ENCODE measurements around the gene ADGRL2.

Gene ADGRL2

DNA sequence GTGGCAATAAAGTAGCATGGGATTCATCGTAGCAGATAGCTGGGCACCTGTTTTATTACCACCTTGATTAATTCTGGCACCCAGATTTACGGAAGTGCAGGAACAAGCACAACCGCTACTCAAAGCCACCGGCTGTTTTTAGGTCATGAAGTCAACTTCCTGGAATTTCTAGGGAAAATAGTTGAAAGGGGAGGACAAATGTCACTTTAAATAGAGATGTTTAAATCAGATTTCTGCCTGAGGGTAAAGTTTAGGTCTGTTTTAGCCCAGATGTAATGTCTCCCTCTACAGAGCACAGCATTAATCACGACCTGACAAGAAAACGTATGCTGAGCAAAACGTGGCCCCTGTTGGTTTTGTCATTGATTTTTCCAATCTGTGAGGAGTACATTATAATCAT is 8.0 kb downstream of the ADGRL2 start:
- no peak for DNase-seq

DNA sequence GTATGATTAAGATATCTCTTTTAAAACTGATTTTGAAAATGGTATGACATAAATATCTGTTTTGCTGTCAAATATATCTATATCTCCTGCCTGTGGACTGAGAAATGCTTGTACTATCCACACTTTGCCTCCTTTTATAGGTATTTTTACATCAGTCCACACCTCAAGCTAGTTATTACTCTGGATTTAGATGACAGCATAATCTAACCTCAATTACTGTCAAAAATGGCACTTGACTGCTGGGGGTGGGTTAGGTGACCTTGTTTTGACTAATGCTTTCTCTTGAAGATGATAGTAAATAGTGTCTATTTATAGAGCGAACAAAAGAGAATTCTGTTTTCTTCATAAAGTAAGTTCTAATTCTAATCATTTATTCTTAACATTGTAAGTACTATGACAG is 9.1 kb downstream of the ADGRL2 start:
- no peak for DNase-seq

- DNase-seq, result no peak
Observed at GRCh38 chr1:81811757-81812371, 11.1 kb downstream of the ADGRL2 start.

DNA sequence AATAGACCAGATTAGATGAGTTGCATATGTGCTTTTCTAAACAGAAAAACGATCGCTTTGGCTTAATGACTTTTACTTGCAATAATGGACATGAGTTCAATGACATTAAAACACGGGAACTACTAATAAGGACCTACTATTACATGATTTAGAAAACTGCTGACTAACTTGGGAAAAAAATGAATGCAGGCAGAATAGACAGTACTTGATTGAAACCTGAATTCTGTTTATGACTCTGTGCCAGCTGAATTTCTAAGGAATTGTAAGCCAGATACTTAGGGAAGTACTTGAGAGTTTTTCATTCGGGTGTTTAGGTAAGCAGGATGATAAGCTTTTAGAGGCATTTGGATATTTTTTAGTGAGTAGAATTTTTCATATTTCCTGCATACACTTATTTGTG is 12.0 kb downstream of the ADGRL2 start:
- no peak for DNase-seq

DNA sequence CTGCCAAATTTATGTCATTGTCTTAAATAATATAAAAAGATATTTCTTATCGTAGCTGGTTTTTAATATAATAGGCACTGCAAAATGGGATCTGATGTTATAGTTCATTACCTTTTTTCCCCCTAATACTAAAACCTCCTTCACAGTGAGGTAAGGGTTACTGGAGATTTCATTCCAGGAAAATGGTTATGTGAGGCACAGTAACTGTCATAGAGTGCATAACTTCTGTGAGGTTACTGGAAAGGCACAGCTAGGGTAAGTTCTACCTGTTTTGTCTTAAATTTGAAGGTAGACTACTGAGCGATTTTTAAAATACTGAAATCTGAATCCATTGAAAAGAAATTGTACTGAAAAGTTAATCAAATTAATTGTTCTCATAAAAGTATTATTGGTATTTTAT is 13.0 kb downstream of the ADGRL2 start:
- DNase-seq, result no peak

- DNase-seq, result no peak
Observed at GRCh38 chr1:81819613-81820012, 18.9 kb downstream of the ADGRL2 start.

GRCh38 chr1:81820765-81821164 is 20.0 kb downstream of the ADGRL2 start:
- DNase-seq, result no peak

DNA sequence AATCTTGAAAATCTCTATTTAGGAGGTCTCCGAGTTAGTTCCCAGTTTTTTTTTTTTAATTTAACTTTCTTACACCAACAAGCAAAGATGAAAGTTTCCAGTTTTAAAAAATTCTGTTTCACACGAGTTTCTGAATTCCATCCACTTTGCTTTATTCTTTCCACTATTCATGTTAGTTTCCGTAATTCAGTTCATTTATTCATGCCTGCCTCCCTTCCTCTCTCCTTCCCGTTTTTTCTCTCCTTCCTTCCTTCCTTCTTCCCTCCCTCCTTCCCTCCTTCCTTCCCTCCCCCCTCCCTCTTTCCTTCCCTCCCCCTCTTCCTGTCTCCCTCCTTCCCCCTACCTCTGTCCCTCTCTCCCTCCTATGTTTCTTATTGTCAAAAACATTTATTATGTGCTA is 22.3 kb downstream of the ADGRL2 start:
- no peak for DNase-seq

- no peak for DNase-seq
Observed at GRCh38 chr1:81824759-81825158, 24.0 kb downstream of the ADGRL2 start.

DNA sequence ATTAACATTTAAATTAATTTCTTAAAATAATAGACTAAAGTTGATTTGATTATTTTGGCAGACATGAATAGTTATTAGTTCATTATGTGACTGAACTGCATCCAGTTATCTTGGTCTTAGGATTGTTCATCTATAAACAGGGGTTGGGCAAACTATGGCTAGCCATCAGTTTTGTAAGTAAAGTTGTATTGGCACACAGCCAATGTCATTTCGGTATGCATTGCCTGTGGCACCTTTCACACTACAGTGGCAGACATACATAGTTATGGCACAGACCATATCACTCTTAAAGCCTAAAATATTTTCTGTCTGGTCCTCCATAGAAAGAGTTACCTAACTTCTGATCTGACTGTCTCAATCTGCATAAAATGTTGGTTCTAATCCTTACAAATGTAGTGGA is 27.2 kb downstream of the ADGRL2 start:
- no peak for DNase-seq

- DNase-seq, result no peak
Observed at GRCh38 chr1:81832573-81832972, 31.8 kb downstream of the ADGRL2 start.

DNA sequence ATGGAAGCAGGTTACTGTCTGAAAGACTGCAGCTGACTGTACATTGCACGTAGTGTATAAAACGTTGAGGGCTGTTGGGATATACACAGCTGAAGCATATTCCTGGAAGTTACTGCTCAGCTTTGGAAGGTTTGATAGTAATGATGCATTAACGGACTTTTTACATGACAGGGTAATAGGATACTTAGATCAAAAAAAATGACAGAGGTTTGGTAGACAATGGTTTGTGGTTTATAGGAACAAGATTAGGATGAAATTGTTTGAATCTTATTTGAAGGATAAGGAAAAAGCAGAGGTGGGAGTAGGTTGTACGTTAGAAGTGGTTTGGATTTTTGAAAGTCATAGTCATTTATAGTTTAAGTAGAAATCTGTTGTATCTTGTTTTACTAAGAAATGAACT is 33.0 kb downstream of the ADGRL2 start:
- no peak for DNase-seq

DNA sequence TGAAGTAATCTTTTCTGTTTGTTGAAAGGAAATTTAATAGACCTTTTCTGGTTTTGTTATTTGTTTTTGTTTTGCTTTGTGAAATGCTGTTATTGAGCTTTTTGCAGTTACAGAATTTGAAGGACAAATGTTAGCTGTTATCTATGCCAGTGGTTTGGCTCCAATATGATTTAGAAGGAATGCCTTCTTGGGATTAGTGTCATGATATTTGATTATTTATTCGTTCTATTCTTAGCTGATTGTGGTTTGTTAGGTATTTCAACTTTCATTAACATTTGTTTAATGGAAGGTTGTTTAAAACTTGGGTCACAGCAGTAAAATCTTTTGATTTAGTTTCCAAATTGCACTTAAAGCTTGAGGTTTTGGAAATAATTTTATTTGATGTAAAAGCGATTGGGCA is 33.5 kb downstream of the ADGRL2 start:
- DNase-seq, result no peak

DNA sequence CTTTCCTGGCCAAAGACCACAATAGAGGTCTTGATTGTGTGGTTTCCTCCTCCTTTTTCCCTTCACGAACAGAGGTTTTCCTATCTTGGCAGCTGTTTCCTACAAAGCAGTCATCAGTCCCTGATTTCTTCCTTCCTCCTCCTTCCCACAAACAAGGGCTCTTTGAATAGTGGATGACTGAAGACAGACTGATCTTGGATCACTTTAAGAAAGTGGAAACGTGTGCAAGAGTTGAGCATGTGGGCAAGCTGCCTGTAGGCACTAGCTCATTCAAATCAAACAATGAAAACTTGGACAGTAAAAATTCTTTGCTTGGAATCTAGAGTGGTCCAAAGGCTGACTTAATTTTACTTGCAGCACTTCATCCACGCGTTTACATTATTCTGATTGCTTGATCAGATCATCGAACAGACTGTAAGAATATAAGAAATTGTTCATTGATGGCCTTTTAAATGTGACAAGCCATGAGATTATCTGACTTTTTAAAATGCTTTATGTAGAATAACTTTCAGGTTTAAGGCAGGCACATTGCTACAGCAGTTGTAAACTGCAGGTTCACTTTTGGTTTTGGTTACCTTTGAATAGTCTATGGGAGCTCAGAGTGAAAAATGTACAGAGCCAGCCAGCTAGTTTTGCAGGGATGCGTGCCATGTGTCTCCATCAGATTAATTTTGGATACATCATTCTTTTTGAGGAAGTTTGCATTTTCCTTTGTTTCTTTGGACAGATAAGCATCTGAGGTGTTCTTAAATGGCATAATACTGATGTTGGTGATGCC is 34.4 kb downstream of the ADGRL2 start:
- no peak for DNase-seq

DNA sequence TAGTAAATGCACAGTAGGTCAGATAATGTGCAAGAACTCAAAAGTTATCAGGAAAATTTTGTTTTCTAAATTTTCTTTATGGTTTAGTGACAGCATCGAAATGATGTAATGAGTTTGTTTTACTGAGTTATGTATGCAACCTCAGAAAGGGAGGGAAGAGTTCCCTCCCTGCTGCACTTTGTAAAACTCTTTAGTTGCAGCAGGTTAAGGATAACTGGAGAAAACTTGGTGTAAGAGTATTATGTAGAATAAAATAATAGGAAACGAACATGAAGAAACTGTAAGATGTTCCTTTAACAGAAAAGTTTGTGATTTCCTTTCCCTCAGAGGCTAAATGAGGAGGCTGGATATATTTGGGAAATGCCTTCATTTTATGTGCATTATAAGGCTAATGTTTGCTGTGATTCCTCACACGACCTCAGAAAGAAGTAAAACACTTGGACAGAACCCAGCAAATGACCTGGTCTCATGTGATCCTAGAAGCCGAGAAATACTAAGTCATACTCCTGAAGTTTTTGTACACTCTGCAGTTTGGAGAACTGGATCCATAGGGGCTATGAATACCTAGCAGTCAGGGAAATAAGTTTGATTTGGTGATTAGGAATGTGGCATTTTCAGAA is 35.4 kb downstream of the ADGRL2 start:
- no peak for DNase-seq

GRCh38 chr1:81838600-81839218 is 38.0 kb downstream of the ADGRL2 start:
- no peak for DNase-seq

DNA sequence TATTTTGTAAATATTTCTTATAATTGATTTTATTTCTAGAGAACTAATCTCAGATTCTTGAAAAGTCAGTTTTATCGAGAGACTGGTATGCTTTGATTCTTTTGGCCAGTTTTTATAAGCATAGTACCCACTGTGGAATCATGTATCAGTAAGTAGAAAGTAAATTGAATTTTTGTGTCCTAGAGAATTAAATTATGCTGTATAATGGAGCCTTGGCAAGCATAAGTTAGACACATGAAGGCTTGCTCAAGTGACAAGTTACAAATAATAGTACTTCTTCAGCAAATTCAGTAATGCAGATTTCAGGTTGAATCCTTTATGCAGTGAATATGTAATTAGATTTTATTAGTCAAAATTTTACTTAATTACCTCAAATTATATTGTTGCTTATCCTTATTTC is 40.1 kb downstream of the ADGRL2 start:
- DNase-seq, result no peak

DNA sequence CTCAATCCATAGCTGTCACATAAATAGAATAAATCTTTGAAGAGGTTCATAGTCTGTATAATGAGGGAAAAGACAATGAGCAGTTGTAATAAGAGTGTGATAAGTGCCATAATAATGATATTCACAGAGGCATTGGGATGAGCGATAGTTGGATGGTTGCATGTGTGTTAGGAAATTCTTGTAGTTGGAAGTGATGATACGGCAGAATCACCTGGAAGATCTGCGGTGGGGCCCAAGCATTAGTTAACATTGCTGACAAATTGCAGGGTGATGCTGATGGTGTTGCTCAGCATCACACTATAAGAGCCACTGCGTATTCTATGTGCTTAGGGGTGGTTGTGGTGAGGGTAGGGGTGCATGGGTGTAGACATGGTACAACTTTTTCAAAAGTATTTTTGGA is 41.1 kb downstream of the ADGRL2 start:
- DNase-seq, result no peak

DNA sequence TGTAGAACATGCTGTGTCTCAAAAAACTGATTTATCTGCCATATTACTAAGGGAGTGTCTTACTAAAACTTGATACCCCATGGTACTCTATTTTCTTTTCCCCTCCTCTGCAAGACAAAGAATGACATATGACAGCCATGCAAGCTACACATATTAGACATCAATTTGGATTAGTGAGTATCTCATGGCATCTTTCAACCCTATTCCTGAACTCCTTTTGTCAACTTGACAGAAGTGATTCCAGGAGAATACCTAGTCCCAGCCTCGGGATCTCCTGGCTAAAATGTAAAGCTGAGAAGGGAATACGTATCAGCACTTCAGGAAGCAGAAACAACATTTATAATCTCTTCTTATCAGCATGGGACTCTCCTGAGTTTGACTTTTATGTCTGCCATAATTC is 43.7 kb downstream of the ADGRL2 start:
- no peak for DNase-seq

DNA sequence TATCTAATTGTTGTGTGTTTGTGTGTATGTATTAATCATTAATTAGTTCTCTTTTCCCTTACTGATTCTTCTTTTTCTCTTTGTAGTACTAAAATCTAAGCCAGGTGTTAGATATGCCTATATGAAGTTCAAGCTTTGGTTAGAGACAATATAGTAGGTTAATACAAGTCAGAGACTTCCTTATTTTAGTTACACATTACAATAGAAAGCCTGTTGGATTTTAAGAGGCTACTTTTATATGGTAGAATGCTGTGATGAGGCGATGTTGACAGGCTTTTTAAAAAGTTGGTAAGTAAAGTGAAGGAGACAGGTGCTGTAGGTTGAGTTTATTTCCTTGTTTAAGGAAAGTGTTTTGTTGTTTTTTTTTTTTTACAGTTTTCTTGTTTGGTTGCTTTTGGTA is 45.9 kb downstream of the ADGRL2 start:
- DNase-seq, result no peak

GRCh38 chr1:81847063-81847462 is 46.3 kb downstream of the ADGRL2 start:
- DNase-seq, result no peak

- DNase-seq, result peak; percentile 33
Observed at GRCh38 chr1:81848880-81849682, 48.3 kb downstream of the ADGRL2 start.

- DNase-seq, result no peak
Observed at GRCh38 chr1:81850031-81850430, 49.3 kb downstream of the ADGRL2 start.
